Suppressor macrophage (primary cell): ENCODE measurements around the gene FLT3.
"Not testable (repeated sequence)": the region's sequence is repeated elsewhere in the genome, so short reads cannot be mapped to it uniquely, and the experiment has no call there.

ENCODE experiments used
- DNase-seq, 4 experiments: peaks; one replicate each; pipeline ENCODE4 v3.0.0-alpha.2; 2020 to 2022
- total RNA-seq, 17 experiments: gene quantifications; one replicate each; lab custom pipeline; 2026; ENCODE audit warnings: mixed read lengths in 6 of 17, inconsistent platforms in 3 of 17; lab: John Stamatoyannopoulos, UW

FLT3 gene
- total RNA-seq: 0.27 to 3.1 (median 0.48) reads per million in 17 experiments

DNA sequence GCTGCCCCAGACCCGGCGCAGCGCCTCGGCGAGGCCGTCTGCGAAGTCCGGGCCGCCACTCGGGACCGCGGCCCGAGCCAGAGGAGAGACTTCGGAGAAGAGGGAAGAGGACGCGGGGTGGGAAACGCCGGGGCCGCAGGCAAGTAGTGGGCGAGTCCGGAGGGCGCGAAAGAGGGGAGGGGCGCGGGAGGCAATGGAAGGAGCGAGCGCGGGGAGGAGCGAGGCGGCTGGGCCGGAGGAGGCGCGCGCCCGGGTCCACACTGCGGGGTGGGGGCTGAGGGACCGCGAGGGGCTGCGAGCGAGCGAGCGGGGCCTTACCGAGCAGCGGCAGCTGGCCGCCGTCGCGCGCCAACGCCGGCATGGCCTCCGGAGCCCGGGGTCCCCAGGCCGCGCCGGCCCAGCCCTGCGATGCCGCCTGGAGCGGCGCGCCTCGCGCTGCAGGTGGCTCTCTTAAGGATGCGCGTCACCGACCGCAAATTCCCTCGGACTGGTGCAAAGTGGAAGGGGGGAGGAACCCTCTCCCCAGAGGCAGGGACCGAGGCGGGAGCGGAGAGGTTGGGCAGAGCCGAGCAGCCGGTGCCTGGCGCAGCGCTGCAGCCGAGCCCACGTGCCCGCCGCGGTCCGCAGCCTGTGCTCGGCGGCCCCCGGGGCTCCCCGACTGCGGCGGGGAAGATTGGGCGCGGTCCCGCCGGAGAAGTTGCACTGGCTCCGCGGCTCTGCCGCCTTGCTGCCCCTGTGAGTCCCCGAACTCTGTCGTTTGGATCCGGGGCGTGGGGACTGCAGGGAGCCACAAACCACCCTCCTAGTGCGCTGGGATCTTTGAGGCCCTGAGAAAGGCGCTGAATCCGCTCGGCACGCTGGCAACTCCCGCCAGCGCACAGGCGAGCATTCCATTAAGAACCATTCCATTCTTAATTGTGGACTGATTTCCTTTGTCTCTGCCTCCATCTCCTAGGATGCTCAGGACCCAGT lies at the start of gene FLT3:
Gene FLT3 (minus strand): TSS at position 427 of the 972 bp plus-strand sequence. CDS start 66 bp downstream, at position 361.
- DNase-seq: peak; percentile 33 to 71 (median 50)

DNA sequence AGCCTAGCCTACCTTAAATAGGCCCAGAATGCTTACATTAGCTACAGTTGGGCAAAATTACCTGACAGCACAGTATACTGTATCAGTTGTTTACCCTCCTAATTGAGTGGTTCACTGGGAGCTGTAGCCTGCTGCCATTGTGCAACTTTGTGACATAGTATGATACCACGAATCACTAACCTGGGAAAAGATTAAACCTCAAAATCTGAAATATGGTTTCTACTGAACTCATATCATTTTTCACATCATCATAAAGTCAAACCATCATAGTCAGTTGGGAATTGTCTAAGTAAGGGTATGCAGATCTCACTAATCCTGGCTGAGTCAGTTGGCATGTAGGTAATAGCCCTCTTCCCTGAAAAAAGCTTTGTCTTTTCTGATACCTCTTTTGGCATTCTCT lies 47.1 kb upstream of the FLT3 start:
- no peak for DNase-seq

DNA sequence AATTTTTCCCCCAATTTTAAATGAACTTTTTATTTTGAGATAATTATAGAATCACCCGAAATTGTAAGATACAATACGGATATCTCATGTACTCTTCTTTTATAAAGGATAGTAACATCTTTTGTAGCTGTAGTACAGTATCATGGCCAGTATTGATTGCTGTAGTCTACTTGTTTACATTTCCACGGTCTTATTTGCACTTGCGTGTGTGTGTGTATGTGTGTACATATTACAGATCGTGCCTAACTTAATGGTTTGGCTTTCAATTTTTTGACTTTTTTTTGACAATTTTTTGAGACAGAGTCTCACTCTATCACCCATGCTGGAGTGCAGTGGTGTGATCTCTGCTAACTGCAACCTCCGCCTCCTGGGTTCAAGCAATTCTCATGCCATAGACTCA lies 44.7 kb upstream of the FLT3 start:
- DNase-seq: no peak

DNA sequence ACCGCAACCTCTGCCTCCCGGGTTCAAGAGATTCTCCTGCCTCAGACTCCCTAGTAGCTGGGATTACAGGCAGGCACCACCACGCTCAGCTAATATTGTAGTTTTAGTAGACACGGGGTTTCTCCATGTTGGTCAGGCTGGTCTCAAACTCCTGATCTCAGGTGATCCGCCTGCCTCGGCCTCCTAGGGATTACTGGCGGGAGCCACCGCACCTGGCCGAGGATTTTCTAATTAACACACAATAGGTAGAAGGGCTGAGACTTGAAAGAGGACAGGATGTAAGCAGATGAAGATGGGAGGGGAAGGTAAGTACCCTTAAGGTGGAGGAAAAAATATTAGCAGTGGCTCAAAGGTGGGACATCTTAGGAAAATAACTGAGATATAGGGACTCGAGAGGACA lies 41.2 kb upstream of the FLT3 start:
- not testable (repeated sequence) for DNase-seq

DNA sequence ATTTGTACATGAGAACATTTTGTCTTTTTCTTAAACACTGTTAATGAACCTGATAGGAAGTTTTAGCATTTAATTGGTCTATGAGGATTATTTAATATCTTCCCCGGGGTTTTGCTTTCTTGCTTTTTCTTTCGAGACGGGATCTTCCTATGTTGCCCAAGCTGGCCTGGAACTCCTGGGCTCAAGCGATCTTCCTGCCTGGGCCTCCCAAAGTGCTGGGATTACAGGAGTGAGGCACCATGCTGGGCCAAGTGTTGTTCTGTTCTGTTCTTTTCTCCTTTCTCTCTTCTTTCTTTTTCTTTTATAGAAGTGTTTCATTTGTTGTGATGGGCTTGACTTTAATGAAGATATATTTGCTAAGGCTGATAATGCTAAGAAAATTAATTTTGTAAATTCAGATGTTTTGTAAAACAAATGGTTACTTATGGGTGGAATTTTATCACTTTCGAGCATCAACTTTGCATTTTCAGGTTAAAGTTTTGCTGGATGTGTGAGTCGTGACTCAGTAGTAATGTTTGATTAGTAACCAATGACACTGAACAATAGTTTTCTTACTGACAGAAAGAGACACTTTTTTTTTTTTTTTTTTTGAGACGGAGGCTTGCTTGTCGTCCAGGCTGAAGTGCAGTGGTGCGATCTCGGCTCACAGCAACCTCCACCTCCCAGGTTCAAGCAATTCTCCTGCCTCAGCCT lies 40.2 kb upstream of the FLT3 start:
- peak in 1 of 4 experiments; percentile 6 for DNase-seq

DNA sequence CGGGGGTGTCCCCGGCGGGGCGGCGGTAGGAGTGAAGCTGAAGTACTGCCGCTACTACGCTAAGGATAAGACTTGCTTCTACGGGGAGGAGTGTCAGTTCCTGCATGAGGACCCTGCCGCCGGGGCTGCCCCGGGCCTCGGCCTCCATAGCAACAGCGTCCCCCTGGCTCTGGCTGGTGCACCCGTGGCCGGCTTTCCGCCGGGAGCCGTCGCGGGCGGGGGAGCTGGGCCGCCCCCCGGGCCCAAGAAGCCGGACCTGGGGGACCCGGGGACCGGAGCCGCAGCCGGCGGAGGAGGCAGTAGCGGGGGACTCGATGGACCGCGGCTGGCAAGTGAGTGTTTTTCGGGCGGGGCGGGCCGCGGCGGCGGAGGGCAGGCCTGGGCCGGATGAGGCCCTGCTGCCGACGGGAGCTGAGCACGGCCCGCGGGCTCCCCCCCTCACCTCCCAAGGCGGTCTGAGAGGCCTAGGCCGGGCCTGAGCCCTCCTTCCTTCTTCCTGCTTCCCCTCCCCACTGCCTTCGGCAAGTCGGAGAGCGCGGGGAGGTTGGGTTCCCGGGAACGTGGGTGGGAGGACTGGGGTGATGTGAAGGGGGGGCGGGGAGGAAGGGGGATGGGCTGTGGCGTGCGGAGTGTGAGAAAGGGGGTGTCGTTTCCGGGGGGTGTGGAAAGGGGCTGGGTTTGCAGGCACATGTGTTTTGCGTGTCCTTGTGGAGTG lies 38.5 kb upstream of the FLT3 start:
- peak; percentile 92 to 96 (median 95) for DNase-seq

DNA sequence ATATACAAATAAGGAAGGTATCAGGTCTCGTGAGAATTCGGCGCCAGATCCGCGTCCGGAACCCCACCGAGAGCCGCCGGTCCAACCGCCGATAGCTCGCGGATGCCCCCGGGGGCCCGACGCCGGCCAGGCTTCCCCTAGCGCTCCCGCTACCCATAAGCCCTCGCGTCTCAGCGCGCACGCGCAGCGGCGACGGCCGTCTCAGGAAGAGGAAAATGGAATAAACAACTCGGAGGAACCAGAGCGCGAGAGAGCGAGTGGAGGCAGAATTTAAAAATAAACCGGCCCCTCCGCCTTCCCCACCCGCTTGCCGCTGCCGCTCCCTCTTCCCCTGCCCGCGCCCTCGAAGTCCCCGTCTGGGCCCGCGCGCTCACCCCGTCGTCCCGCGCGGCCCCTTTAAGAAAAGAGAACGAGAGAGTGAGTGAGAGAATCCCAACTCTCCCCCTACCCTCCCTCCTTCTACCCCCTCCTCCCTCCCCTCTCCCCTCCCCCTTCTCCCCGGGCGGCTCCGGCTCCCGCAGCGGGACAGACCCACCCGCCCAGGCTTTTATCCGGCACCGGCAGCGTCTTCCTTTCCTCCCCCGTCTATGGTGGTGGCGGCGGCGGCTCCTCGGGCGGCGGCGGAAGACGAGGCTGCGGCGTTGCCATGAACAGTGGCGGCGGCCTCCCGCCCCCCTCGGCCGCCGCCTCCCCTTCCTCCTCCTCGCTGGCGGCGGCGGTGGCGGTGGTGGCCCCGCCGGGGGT lies 37.8 kb upstream of the FLT3 start, which contains the start of gene PAN3:
Gene PAN3 (plus strand): TSS at position 534 of the 744 bp plus-strand sequence. CDS start 113 bp downstream, at position 647.
- DNase-seq: peak; percentile 94 to 97 (median 96)

DNA sequence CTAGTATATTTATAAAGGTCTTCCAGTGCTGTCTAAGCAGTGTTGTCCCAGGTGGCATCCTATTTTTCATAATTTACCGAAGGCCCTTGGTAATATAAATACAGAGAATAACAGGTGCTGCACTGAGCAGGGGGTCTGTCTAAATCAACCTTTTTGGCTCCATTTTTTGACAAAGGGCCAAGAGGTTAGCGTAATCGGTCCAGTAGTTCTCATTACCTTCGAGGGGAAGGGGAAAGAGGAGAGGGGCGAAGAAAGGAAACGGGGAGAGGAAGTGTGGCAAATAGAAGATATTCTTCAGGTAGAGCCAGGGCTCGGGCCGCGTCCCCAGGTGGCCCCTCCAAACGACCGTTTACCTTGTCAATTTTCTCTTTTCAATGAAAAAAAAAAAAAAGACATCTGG lies 37.2 kb upstream of the FLT3 start:
- DNase-seq: peak in 1 of 4 experiments; percentile 26

DNA sequence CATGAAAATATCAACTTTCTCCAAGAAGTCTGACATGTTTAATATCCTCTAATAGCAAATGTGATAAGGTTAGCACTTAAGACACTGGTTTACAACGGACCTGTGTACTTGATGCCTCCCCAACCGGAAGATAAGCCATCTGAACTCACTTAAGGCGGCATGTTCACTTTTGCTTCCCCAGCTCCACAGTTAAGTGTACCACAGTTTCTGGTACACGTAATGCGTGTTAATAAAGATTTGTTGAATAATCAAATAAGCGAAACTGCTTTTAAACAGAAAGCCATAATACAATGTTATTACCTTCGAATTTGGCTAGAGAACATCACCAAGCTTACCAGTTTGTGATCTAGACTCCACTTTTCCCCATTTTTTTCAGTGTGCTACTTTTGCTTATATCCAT lies 36.5 kb upstream of the FLT3 start:
- peak in 3 of 4 experiments; percentile 26 to 36 (median 29) for DNase-seq

DNA sequence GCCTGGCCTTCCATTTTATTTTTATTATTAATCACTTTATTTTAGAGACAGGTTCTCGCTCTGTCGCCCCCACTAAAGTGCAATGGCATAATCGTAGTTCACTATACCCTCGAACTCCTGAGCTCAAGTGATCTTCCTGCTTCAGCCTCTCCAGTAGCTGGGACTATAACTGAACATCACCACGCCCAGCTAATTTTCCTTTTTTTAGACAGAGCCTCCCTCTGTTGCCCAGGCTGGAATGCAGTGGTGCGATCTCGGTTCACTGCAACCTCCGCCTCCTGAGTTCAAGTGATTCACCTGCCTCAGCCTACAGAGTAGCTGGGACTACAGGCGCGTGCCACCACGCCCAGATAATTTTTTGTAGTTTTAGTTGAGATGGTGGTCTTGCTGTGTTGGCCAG lies 31.3 kb upstream of the FLT3 start:
- no peak for DNase-seq

DNA sequence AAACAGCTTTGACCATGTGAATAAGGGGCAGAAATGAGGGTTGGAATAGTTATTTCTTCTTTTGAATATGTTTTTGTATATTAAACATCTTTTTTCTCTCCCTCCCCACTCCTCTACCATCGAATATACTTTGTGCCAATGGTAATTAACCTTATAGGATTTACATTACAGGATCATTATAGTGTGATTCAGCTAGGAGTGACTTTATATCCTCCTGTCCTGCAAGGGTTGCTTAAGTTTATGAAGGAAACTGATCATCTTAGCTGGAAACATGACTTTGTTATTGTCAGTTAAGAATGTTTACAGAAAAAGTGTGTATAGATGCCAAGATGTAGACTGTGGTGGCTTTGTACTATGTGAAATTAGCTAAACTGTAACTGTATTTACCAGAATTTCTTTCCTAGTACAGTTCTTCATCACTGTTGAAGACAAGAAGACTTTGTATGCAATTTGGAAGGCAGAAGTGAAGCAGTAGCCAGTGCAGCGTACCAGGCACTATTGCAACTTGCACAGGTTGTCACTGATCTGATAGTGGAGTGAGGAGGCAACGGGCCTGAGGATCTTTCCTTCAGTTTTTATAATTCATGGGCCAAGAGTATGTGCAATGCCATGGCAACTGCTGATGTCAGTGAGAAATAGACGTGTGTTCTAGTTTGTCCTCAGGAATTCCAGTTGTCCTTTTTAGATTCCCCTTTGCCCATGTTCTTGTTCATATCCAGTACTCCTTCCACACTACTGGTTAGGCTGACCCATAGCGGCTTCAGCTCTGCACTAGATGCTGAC lies 29.7 kb upstream of the FLT3 start:
- no peak for DNase-seq

DNA sequence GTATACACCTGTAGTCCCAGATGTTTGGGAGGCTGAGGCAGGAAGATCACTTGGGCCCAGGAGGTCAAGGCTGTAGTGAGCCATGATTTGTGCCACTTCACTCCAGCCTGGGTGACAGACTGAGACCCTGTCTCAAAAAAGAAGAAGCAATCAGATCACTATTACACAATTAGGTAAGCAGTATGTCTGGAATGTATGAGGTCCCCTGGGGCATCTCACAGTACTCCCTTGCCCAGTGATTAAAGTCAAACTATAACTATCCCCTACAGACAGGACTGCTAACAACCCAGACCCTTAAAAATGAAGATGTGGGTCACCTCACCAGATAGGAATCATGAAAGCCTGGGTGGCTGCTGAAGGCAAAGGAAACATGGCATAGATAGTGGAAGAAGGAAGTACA lies 28.6 kb upstream of the FLT3 start:
- DNase-seq: no peak

DNA sequence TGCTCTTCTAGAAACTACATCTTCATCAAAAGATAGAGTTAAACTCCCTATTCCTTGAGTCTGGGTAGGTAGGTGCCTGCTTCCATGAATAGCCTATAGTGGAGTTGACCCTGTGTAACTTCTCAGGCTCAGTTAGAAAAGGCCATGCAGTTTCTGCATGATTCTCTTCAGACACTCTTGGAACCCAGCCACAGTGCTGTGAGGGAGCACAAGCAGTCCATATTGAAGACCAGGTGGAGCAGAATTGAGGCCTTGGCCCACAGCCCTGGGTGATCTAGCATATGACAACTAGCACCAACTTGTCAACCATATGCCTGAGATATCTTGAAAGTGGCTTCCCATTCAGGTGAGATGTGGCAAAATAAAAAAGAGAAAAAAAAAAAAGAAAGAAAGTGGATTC lies 27.7 kb upstream of the FLT3 start:
- DNase-seq: no peak

DNA sequence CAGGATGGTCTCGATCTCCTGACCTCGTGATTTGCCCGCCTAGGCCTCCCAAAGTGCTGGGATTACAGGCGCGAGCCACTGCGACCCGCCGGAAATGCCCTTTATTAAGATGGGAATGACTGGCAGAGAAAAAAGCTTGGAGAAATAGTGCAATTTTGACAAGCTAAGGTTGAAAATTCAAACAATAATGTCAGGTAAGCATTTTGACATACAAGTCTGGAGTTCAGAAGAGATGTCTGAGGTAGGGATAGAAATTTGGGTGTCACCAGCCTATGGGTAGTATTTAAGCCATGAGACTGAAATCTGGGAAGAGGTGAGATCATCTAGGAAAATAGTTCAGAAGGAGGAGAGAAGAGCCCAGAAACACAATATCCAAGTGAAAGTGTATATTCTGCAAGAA lies 20.8 kb upstream of the FLT3 start:
- DNase-seq: no peak

DNA sequence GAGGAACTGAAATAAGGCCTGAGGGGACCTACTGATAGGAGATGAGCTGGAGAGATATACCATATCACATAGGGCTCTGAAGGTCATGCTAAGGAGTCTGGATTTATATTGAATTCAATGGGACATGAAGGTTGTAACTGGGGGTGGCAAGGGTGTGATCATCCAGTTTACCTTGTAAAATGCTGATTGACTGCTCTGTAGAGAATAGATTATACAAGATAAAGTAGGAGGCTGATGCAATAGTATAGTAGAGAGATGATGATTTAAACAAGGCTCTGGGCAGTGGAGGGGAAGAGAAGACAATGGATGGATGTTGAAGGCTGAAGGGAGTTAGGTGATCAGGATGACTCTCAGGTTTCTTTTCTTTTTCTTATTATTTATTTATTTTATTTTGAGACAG lies 19.9 kb upstream of the FLT3 start:
- DNase-seq: no peak

DNA sequence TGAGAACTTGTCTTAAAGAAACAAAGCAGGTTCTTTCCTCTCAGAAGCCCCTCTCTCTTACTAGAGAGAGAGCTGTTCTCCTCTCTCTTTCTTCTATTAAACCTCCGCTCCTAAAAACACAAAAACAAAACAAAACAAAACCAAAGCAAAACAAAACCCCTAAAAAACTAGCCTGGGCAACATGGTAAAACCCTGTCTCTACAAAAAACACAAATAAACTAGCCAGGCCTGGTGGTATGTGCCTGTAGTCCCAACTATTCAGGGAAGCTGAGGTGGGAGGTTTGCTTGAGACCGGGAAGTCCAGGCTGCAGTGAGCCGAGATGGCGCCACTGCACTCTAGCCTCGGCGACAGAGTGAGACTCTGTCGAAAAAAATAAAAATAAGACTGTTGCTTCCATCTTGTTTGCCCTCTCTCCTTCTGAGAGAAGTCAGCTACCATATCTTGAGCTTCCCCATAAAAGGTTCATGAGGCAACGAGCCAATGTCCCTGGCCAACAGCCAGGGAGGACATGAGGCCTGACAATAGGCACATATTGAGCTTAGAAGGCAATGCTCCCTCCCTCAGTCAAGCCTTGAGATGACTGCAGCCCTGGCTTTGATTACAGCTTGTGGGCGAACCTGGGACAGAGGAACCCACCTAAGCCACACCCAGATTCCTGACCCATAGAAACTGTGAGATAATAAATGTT lies 17.5 kb upstream of the FLT3 start:
- DNase-seq: peak in 3 of 4 experiments; percentile 39 to 44 (median 41)

DNA sequence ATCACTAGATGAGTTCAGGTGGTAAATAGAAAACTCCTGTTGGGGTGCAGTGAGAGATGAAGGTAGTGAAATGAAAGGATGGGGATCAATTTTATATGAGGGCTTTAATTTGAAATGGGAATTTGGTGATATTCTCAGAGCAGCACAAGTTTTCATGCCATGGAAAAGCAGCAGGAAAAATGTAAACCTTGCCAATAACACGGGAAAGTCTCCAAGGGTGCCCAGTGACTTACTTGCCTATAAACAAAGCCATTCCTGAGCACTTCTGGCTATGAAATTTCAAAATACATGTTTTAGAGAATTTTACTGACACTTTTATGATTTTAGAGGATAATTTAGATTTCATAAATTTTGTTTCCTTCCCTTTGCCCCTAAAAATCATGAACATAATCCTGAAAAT lies 16.4 kb upstream of the FLT3 start:
- no peak for DNase-seq

DNA sequence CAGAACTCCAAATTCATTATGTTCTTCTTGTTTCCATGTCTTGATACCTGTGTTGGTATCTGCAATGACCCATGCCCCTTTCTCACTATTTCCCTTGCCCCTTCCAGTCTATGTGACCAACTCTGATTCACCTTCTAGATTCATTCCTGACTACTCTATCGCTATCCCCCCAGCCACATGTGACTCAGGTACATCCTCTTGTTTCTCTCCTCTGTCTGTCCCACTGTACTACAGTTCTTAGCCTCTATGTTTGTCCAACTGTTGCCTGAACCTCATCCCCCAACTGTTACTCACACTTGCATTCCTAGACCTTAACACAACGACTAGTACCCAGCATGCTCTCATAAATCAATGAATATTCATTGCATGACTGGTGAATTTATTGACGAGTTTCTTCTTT lies 10.0 kb upstream of the FLT3 start:
- DNase-seq: no peak

DNA sequence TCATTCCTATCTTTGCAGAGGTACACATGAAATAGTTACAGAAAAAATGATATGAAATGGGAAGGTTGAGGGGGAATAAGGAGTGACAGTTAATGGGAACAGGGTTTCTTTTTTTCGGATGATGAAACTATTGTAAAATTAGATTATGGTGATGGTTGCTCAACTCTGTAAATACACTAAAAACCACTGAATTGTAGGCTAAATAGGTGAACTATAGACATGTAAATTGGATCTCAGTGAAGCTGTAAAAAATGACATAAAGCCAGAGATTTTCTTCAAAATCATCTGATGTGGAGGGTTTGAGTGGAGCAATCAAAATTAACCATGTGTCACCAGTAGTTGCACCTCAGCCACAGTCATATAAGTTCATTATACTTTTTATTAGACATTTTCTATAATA lies 6.6 kb upstream of the FLT3 start:
- DNase-seq: no peak

DNA sequence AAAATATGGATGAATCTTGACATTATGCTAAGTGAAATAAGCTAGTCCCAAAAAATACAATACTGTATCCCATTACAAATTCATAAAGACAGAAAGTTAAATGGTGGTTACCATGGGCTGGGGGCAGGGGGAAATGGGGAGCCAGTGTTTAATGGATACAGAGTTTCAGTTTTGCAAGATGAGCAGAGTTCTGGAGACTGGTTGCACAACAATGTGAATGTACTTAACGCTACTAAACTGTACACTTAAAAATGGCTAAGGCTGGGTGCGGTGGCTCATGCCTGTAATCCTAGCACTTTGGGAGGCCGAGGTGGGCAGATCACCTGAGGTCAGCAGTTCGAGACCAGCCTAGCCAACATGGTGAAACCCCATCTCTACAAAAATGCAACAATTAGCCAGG lies 1.5 kb upstream of the FLT3 start:
- DNase-seq: not testable (repeated sequence)
